ENCODE data around the gene KRTAP4-7.

- no peak for TF ChIP-seq CREB1 (CRISPR knock-in tag; IDR thresholded peaks at IDR 0.05; ENCODE audit: low read depth)
- no peak for TF ChIP-seq CTCF (conservative IDR thresholded peaks at IDR 0.05; ENCODE audit: low read depth in 2 of 2)
- no peak for TF ChIP-seq EZH2 (IDR thresholded peaks at IDR 0.05; ENCODE audit: low read depth, unreplicated experiment)
These were observed 32.3 kb downstream of the KRTAP4-7 start for GRCh38 chr17:41116297-41116696.

All from GM23338 (cell line).